Measurements from ENCODE around the gene EFL1.
"Not testable (repeated sequence)": the region's sequence is repeated elsewhere in the genome, so short reads cannot be mapped to it uniquely, and the experiment has no call there.

EFL1 gene

GRCh38 chr15:82297546-82297945 lies 35.0 kb upstream of the EFL1 start:
- in situ Hi-C loops (cut with MboI; ENCODE audit: low pct_unique_long_range_greater_than_20kb, low sequenced_read_pairs, unreplicated experiment): no loop called here
- DNase-seq (ENCODE audit: low spot score): no peak
- no peak for TF ChIP-seq CTCF (IDR thresholded peaks at IDR 0.05; ENCODE audit: extremely low read depth, insufficient read depth, missing control alignments)

- no peak for DNase-seq (ENCODE audit: low spot score)
Measured at GRCh38 chr15:82294061-82294690, 31.6 kb upstream of the EFL1 start.

GRCh38 chr15:82292271-82292670 lies 29.7 kb upstream of the EFL1 start:
- no peak for DNase-seq (ENCODE audit: low spot score)

More at GRCh38 chr15:82294061-82294690, 31.6 kb upstream of the EFL1 start:
- no peak for TF ChIP-seq CTCF (IDR thresholded peaks at IDR 0.05; ENCODE audit: extremely low read depth, insufficient read depth, missing control alignments)
- in situ Hi-C loops (cut with MboI; ENCODE audit: low pct_unique_long_range_greater_than_20kb, low sequenced_read_pairs, unreplicated experiment): no loop called here

GRCh38 chr15:82288202-82288601 lies 25.7 kb upstream of the EFL1 start:
- in situ Hi-C loops (cut with MboI; ENCODE audit: low pct_unique_long_range_greater_than_20kb, low sequenced_read_pairs, unreplicated experiment); DNase-seq (ENCODE audit: low spot score): not testable (repeated sequence)

More at GRCh38 chr15:82292271-82292670, 29.7 kb upstream of the EFL1 start:
- TF ChIP-seq CTCF (IDR thresholded peaks at IDR 0.05; ENCODE audit: extremely low read depth, insufficient read depth, missing control alignments): no peak
- in situ Hi-C loops (cut with MboI; ENCODE audit: low pct_unique_long_range_greater_than_20kb, low sequenced_read_pairs, unreplicated experiment): no loop called here

GRCh38 chr15:82286475-82286874 lies 23.9 kb upstream of the EFL1 start:
- DNase-seq (ENCODE audit: low spot score); in situ Hi-C loops (cut with MboI; ENCODE audit: low pct_unique_long_range_greater_than_20kb, low sequenced_read_pairs, unreplicated experiment): not testable (repeated sequence)

- in situ Hi-C loops (cut with MboI; ENCODE audit: low pct_unique_long_range_greater_than_20kb, low sequenced_read_pairs, unreplicated experiment); DNase-seq (ENCODE audit: low spot score): not testable (repeated sequence)
Measured at GRCh38 chr15:82284381-82284780, 21.8 kb upstream of the EFL1 start.

GRCh38 chr15:82282386-82282785 lies 19.9 kb upstream of the EFL1 start:
- DNase-seq (ENCODE audit: low spot score); in situ Hi-C loops (cut with MboI; ENCODE audit: low pct_unique_long_range_greater_than_20kb, low sequenced_read_pairs, unreplicated experiment): not testable (repeated sequence)

- DNase-seq (ENCODE audit: low spot score); in situ Hi-C loops (cut with MboI; ENCODE audit: low pct_unique_long_range_greater_than_20kb, low sequenced_read_pairs, unreplicated experiment): not testable (repeated sequence)
Measured at GRCh38 chr15:82281276-82281675, 18.7 kb upstream of the EFL1 start.

- in situ Hi-C loops (cut with MboI; ENCODE audit: low pct_unique_long_range_greater_than_20kb, low sequenced_read_pairs, unreplicated experiment): no loop called here
- no peak for DNase-seq (ENCODE audit: low spot score)
- no peak for TF ChIP-seq CTCF (IDR thresholded peaks at IDR 0.05; ENCODE audit: extremely low read depth, insufficient read depth, missing control alignments)
Measured at GRCh38 chr15:82275410-82275809, 12.9 kb upstream of the EFL1 start.

All from GM13977 (cell line).